GM12864 (cell line): ENCODE measurements around the gene ATXN7L3.

Source experiments
- DNase-seq: peaks from one replicate; pipeline ENCODE4 v3.0.0-alpha.2; 2011; ENCODE audit warnings: low read depth
- H3K4me3 ChIP-seq: 2 replicates; pipeline ENCODE4 v1.5.1; 2011; ENCODE audit warnings: mild to moderate bottlenecking, low read depth, low read length, control low read depth
- CTCF ChIP-seq: IDR thresholded peaks from 2 replicates; pipeline ENCODE4 v1.5.1; 2011; ENCODE audit warnings: low read depth, mild to moderate bottlenecking, moderate library complexity, low read length, control low read depth, inconsistent platforms; ENCODE audit errors: missing control alignments

Gene ATXN7L3

GRCh38 chr17:44170135-44170498 lies 29.6 kb downstream of the ATXN7L3 start:
- no peak for TF ChIP-seq CTCF
- DNase-seq, result no peak
- H3K4me3 ChIP-seq, result no peak overlapping the region

- no peak for TF ChIP-seq CTCF
- H3K4me3 ChIP-seq, result no peak overlapping the region
- no peak for DNase-seq
These were observed 32.4 kb downstream of the ATXN7L3 start for GRCh38 chr17:44167181-44167861.

- H3K4me3 ChIP-seq, result no peak overlapping the region
- DNase-seq, result no peak
- no peak for TF ChIP-seq CTCF
These were observed 35.2 kb downstream of the ATXN7L3 start for GRCh38 chr17:44164476-44164875.

- DNase-seq, result no peak
- H3K4me3 ChIP-seq, result no peak overlapping the region
- TF ChIP-seq CTCF, result no peak
These were observed 40.0 kb downstream of the ATXN7L3 start for GRCh38 chr17:44159519-44160210.

- DNase-seq, result no peak
- H3K4me3 ChIP-seq, result no peak overlapping the region
- TF ChIP-seq CTCF, result no peak
These were observed 44.2 kb downstream of the ATXN7L3 start for GRCh38 chr17:44155488-44155887.

- no peak overlapping the region for H3K4me3 ChIP-seq
- no peak for TF ChIP-seq CTCF
- no peak for DNase-seq
These were observed 46.8 kb downstream of the ATXN7L3 start for GRCh38 chr17:44152875-44153274.
